ENCODE measurements around the gene WWOX.

GRCh38 chr16:78147911-78148401 is 48.5 kb downstream of the WWOX start:
- TF ChIP-seq POLR2AphosphoS5 (IDR thresholded peaks at IDR 0.05): no peak
- TF ChIP-seq, protein P1, sequence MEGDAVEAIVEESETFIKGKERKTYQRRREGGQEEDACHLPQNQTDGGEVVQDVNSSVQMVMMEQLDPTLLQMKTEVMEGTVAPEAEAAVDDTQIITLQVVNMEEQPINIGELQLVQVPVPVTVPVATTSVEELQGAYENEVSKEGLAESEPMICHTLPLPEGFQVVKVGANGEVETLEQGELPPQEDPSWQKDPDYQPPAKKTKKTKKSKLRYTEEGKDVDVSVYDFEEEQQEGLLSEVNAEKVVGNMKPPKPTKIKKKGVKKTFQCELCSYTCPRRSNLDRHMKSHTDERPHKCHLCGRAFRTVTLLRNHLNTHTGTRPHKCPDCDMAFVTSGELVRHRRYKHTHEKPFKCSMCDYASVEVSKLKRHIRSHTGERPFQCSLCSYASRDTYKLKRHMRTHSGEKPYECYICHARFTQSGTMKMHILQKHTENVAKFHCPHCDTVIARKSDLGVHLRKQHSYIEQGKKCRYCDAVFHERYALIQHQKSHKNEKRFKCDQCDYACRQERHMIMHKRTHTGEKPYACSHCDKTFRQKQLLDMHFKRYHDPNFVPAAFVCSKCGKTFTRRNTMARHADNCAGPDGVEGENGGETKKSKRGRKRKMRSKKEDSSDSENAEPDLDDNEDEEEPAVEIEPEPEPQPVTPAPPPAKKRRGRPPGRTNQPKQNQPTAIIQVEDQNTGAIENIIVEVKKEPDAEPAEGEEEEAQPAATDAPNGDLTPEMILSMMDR (IDR thresholded peaks at IDR 0.05): no peak
